ENCODE results near the gene POLR2E.

Gene POLR2E

GRCh38 chr19:1106841-1107660 lies 11.9 kb upstream of the POLR2E start:
- no peak overlapping the region for H3K4me3 ChIP-seq (ENCODE audit: low read depth, low read length)
- H3K27me3 ChIP-seq (replicated peaks), result no peaks in the 10 kb centered on the region
- DNase-seq, result no peak
- H3K27ac ChIP-seq, result no peak overlapping the region
- in situ Hi-C loops (cut with HindIII; ENCODE audit: low pct_ligation_motif_present, low sequenced_read_pairs), result loop anchor here (25.0 kb wide), 1 partner anchor 130 kb away; the partner anchor contains the start of genes ATP5F1D, CBARP and MIDN
- peaks cover 44% of the 10 kb centered on the region for H3K36me3 ChIP-seq (replicated peaks)
- TF ChIP-seq CTCF (IDR thresholded peaks at IDR 0.05; ENCODE audit: low read depth, low read length, missing control alignments), result peak; percentile 43

GRCh38 chr19:1105873-1106840 lies 11.0 kb upstream of the POLR2E start:
- no peak for TF ChIP-seq CTCF (IDR thresholded peaks at IDR 0.05; ENCODE audit: low read depth, low read length, missing control alignments)
- Histone ChIP-seq H3K4me3 (ENCODE audit: low read depth, low read length) (no peak overlapping the region), H3K27me3 (replicated peaks) (no peaks in the 10 kb centered on the region), H3K36me3 (replicated peaks) (peaks cover 39% of the 10 kb centered on the region), H3K27ac (no peak overlapping the region)
- no peak for DNase-seq
- in situ Hi-C loops (cut with HindIII; ENCODE audit: low pct_ligation_motif_present, low sequenced_read_pairs), result loop anchor here (25.0 kb wide), 1 partner anchor 131 kb away; the partner anchor contains the start of genes ATP5F1D, CBARP and MIDN

GRCh38 chr19:1105008-1105872 lies 10.1 kb upstream of the POLR2E start:
- H3K27ac ChIP-seq, result peak overlapping the region; percentile 93

GRCh38 chr19:1104311-1105007 lies 9.3 kb upstream of the POLR2E start:
- H3K4me3 ChIP-seq (ENCODE audit: low read depth, low read length), result peak overlapping the region; percentile 69
- DNase-seq, result no peak
- peak overlapping the region; percentile 93 for H3K27ac ChIP-seq
- peaks cover 28% of the 10 kb centered on the region for H3K36me3 ChIP-seq (replicated peaks)
- no peaks in the 10 kb centered on the region for H3K27me3 ChIP-seq (replicated peaks)
- no peak for TF ChIP-seq CTCF (IDR thresholded peaks at IDR 0.05; ENCODE audit: low read depth, low read length, missing control alignments)
- in situ Hi-C loops (cut with HindIII; ENCODE audit: low pct_ligation_motif_present, low sequenced_read_pairs), result loop anchor here (25.0 kb wide), 1 partner anchor 133 kb away; the partner anchor contains the start of genes ATP5F1D, CBARP and MIDN

More at GRCh38 chr19:1105008-1105872, 10.1 kb upstream of the POLR2E start:
- Histone ChIP-seq H3K4me3 (ENCODE audit: low read depth, low read length) (peak overlapping the region; percentile 69), H3K36me3 (replicated peaks) (peaks cover 33% of the 10 kb centered on the region), H3K27me3 (replicated peaks) (no peaks in the 10 kb centered on the region)
- no peak for DNase-seq
- TF ChIP-seq CTCF (IDR thresholded peaks at IDR 0.05; ENCODE audit: low read depth, low read length, missing control alignments), result no peak
- in situ Hi-C loops (cut with HindIII; ENCODE audit: low pct_ligation_motif_present, low sequenced_read_pairs), result loop anchor here (25.0 kb wide), 1 partner anchor 132 kb away; the partner anchor contains the start of genes ATP5F1D, CBARP and MIDN
